Measurements from ENCODE around the gene KAT14. TPM values are rescaled to one million over a fixed set of nuclear protein-coding genes. Genes with fewer than 3 reads are reported as not detected.
"Not testable (repeated sequence)": the region's sequence is repeated elsewhere in the genome, so short reads cannot be mapped to it uniquely, and the experiment has no call there.

KAT14 gene
- 33.4 TPM for total RNA-seq

GRCh38 chr20:18137412-18138265, at the start of gene KAT14, which contains the start of gene PET117:
KAT14 (plus strand) TSS chr20:18137863; CDS start chr20:18142661, 4,798 bp downstream.
PET117 (plus strand) TSS chr20:18137863; CDS start chr20:18137956, 93 bp downstream.
- no peak for FAIRE-seq

GRCh38 chr20:18088298-18088697, 49.4 kb upstream of the KAT14 start:
- not testable (repeated sequence) for DNase-seq (ENCODE audit: low spot score in 2 of 2); FAIRE-seq

More at GRCh38 chr20:18137412-18138265, at the start of gene KAT14, which contains the start of gene PET117:
- DNase-seq (ENCODE audit: low spot score in 2 of 2) = peak; percentile 80 to 85

- DNase-seq (ENCODE audit: low spot score in 2 of 2); FAIRE-seq: not testable (repeated sequence)
Observed at GRCh38 chr20:18088841-18089240, 48.8 kb upstream of the KAT14 start.

- FAIRE-seq (no peak), DNase-seq (ENCODE audit: low spot score in 2 of 2) (no peak)
Observed at GRCh38 chr20:18090044-18090443, 47.6 kb upstream of the KAT14 start.

GRCh38 chr20:18090477-18090876, 47.2 kb upstream of the KAT14 start:
- no peak for DNase-seq (ENCODE audit: low spot score in 2 of 2)
- no peak for FAIRE-seq

GRCh38 chr20:18091623-18092022, 46.0 kb upstream of the KAT14 start:
- DNase-seq (ENCODE audit: low spot score in 2 of 2) (no peak), FAIRE-seq (no peak)

- no peak for DNase-seq (ENCODE audit: low spot score in 2 of 2)
Observed at GRCh38 chr20:18092890-18093289, 44.8 kb upstream of the KAT14 start.

GRCh38 chr20:18093388-18093787, 44.3 kb upstream of the KAT14 start:
- DNase-seq (ENCODE audit: low spot score in 2 of 2) = no peak
- no peak for FAIRE-seq

More at GRCh38 chr20:18092890-18093289, 44.8 kb upstream of the KAT14 start:
- no peak for FAIRE-seq

- DNase-seq (ENCODE audit: low spot score in 2 of 2) = no peak
- FAIRE-seq = no peak
Observed at GRCh38 chr20:18094191-18094590, 43.5 kb upstream of the KAT14 start.

- DNase-seq (ENCODE audit: low spot score in 2 of 2); FAIRE-seq: not testable (repeated sequence)
Observed at GRCh38 chr20:18100569-18100968, 37.1 kb upstream of the KAT14 start.

- no peak for DNase-seq (ENCODE audit: low spot score in 2 of 2)
Observed at GRCh38 chr20:18101125-18101810, 36.4 kb upstream of the KAT14 start.

GRCh38 chr20:18103497-18103896, 34.2 kb upstream of the KAT14 start:
- no peak for DNase-seq (ENCODE audit: low spot score in 2 of 2)
- no peak for FAIRE-seq

More at GRCh38 chr20:18101125-18101810, 36.4 kb upstream of the KAT14 start:
- FAIRE-seq = no peak

GRCh38 chr20:18108326-18108725, 29.3 kb upstream of the KAT14 start:
- DNase-seq (ENCODE audit: low spot score in 2 of 2) = no peak

GRCh38 chr20:18128574-18128973, 9.1 kb upstream of the KAT14 start:
- not testable (repeated sequence) for FAIRE-seq; DNase-seq (ENCODE audit: low spot score in 2 of 2)

More at GRCh38 chr20:18108326-18108725, 29.3 kb upstream of the KAT14 start:
- FAIRE-seq = no peak

- DNase-seq (ENCODE audit: low spot score in 2 of 2) (no peak), FAIRE-seq (no peak)
Observed at GRCh38 chr20:18132663-18133062, 5.0 kb upstream of the KAT14 start.

GRCh38 chr20:18133962-18134361, 3.7 kb upstream of the KAT14 start:
- no peak for DNase-seq (ENCODE audit: low spot score in 2 of 2)
- no peak for FAIRE-seq

GRCh38 chr20:18138266-18138582, 561 bp downstream of the KAT14 start:
- DNase-seq (ENCODE audit: low spot score in 2 of 2) (no peak), FAIRE-seq (no peak)

- FAIRE-seq = no peak
Observed at GRCh38 chr20:18138639-18139583, 1.2 kb downstream of the KAT14 start.

GRCh38 chr20:18139832-18140231, 2.2 kb downstream of the KAT14 start:
- DNase-seq (ENCODE audit: low spot score in 2 of 2) (no peak), FAIRE-seq (no peak)

More at GRCh38 chr20:18138639-18139583, 1.2 kb downstream of the KAT14 start:
- DNase-seq (ENCODE audit: low spot score in 2 of 2) = no peak

GRCh38 chr20:18144541-18145099, 7.0 kb downstream of the KAT14 start:
- FAIRE-seq (no peak), DNase-seq (ENCODE audit: low spot score in 2 of 2) (no peak)

All from frontal cortex (tissue), 4 donors.